Measurements from ENCODE around the gene CNRIP1.
"Not testable (repeated sequence)": the region's sequence is repeated elsewhere in the genome, so short reads cannot be mapped to it uniquely, and the experiment has no call there.

Gene CNRIP1

GRCh38 chr2:68319398-68320117 lies at the start of gene CNRIP1:
Gene CNRIP1, minus strand, starts transcription at chr2:68319949. Its CDS starts 549 bp downstream, at chr2:68319400.
- no peak for DNase-seq (ENCODE audit: low read depth in 2 of 2)

GRCh38 chr2:68369337-68369734 lies 49.6 kb upstream of the CNRIP1 start:
- no peak for DNase-seq (ENCODE audit: low read depth in 2 of 2)

GRCh38 chr2:68368654-68369336 lies 49.0 kb upstream of the CNRIP1 start:
- DNase-seq (ENCODE audit: low read depth in 2 of 2) = no peak

GRCh38 chr2:68367953-68368653 lies 48.4 kb upstream of the CNRIP1 start:
- DNase-seq (ENCODE audit: low read depth in 2 of 2) = no peak

GRCh38 chr2:68366083-68366560 lies 46.4 kb upstream of the CNRIP1 start:
- no peak for DNase-seq (ENCODE audit: low read depth in 2 of 2)

GRCh38 chr2:68365087-68365486 lies 45.3 kb upstream of the CNRIP1 start, which contains the start of gene PLEK:
Gene PLEK, plus strand, starts transcription at chr2:68365282. Its CDS starts 70 bp downstream, at chr2:68365352.
- peak in 1 of 2 donors; percentile 30 for DNase-seq (ENCODE audit: low read depth in 2 of 2)

- DNase-seq (ENCODE audit: low read depth in 2 of 2) = no peak
Observed at GRCh38 chr2:68363721-68364120, 44.0 kb upstream of the CNRIP1 start.

GRCh38 chr2:68362749-68363148 lies 43.0 kb upstream of the CNRIP1 start:
- no peak for DNase-seq (ENCODE audit: low read depth in 2 of 2)

GRCh38 chr2:68362069-68362468 lies 42.3 kb upstream of the CNRIP1 start:
- DNase-seq (ENCODE audit: low read depth in 2 of 2) = peak; percentile 60 to 70

GRCh38 chr2:68359889-68360288 lies 40.1 kb upstream of the CNRIP1 start:
- no peak for DNase-seq (ENCODE audit: low read depth in 2 of 2)

GRCh38 chr2:68357605-68358337 lies 38.0 kb upstream of the CNRIP1 start:
- no peak for DNase-seq (ENCODE audit: low read depth in 2 of 2)

GRCh38 chr2:68356599-68357239 lies 37.0 kb upstream of the CNRIP1 start:
- no peak for DNase-seq (ENCODE audit: low read depth in 2 of 2)

- DNase-seq (ENCODE audit: low read depth in 2 of 2) = no peak
Observed at GRCh38 chr2:68352651-68353391, 33.1 kb upstream of the CNRIP1 start.

- DNase-seq (ENCODE audit: low read depth in 2 of 2) = no peak
Observed at GRCh38 chr2:68351997-68352396, 32.2 kb upstream of the CNRIP1 start.

- DNase-seq (ENCODE audit: low read depth in 2 of 2) = not testable (repeated sequence)
Observed at GRCh38 chr2:68349091-68349490, 29.3 kb upstream of the CNRIP1 start.

GRCh38 chr2:68345129-68345875 lies 25.6 kb upstream of the CNRIP1 start:
- no peak for DNase-seq (ENCODE audit: low read depth in 2 of 2)

- no peak for DNase-seq (ENCODE audit: low read depth in 2 of 2)
Observed at GRCh38 chr2:68344031-68344430, 24.3 kb upstream of the CNRIP1 start.

- no peak for DNase-seq (ENCODE audit: low read depth in 2 of 2)
Observed at GRCh38 chr2:68342470-68342869, 22.7 kb upstream of the CNRIP1 start.

GRCh38 chr2:68341583-68341982 lies 21.8 kb upstream of the CNRIP1 start:
- no peak for DNase-seq (ENCODE audit: low read depth in 2 of 2)

GRCh38 chr2:68341062-68341329 lies 21.2 kb upstream of the CNRIP1 start:
- no peak for DNase-seq (ENCODE audit: low read depth in 2 of 2)

Data from activated CD8-positive, alpha-beta memory T cell treated with anti-CD3 and anti-CD28 coated beads for 4 hours (primary cell).